Fibroblast of lung (primary cell): Measurements from ENCODE around the gene IPO11. TPM values are rescaled to one million over a fixed set of nuclear protein-coding genes. Genes with fewer than 3 reads are reported as not detected.

Experiments used
- DNase-seq, 2 donors: peaks; one replicate each; pipeline versions ENCODE4 v3.0.0 to v3.0.0-alpha.2; 2010; ENCODE audit warnings: low read depth in 2 of 2
- H2AFZ ChIP-seq: 2 replicates; pipeline ENCODE4 v1.5.1; 2012; ENCODE audit warnings: low read length, control low read depth, inconsistent platforms
- H3K27ac ChIP-seq: 2 replicates; pipeline ENCODE4 v1.5.1; 2011; ENCODE audit warnings: low read length, control low read depth; ENCODE audit not compliant: insufficient read depth
- H3K27me3 ChIP-seq: 2 replicates; pipeline ENCODE4 v1.5.1; 2011; ENCODE audit warnings: mild to moderate bottlenecking, low read length; ENCODE audit not compliant: control insufficient read depth, insufficient read depth
- H3K36me3 ChIP-seq: 2 replicates; pipeline ENCODE4 v1.5.1; 2011; ENCODE audit warnings: low read length; ENCODE audit not compliant: control insufficient read depth, insufficient read depth
- H3K4me1 ChIP-seq: 2 replicates; pipeline ENCODE4 v1.5.1; 2011; ENCODE audit warnings: low read length; ENCODE audit not compliant: control insufficient read depth, insufficient read depth; ENCODE audit errors: extremely low read depth
- H3K4me2 ChIP-seq: 2 replicates; pipeline ENCODE4 v1.5.1; 2011; ENCODE audit warnings: low read length, control low read depth; ENCODE audit not compliant: insufficient read depth; ENCODE audit errors: extremely low read depth
- H3K4me3 ChIP-seq, 4 experiments: fragments of 200-600 bp in 1 of 4; sonication (generic) in 1 of 4; replicated peaks in 1 of 4; 2 replicates each; pipeline ENCODE4 v1.5.1; 2011 to 2016; ENCODE audit warnings: low read length in 4 of 4, low read depth in 3 of 4, mild to moderate bottlenecking in 3 of 4, control low read depth in 2 of 4, inconsistent platforms in 1 of 4, mixed read lengths in 1 of 4; ENCODE audit not compliant: insufficient read depth in 1 of 4; ENCODE audit errors: control extremely low read depth in 1 of 4
- H3K79me2 ChIP-seq: 2 replicates; pipeline ENCODE4 v1.5.1; 2012; ENCODE audit warnings: mild to moderate bottlenecking, low read length, inconsistent platforms; ENCODE audit not compliant: control insufficient read depth, insufficient read depth
- H3K9ac ChIP-seq: 2 replicates; pipeline ENCODE4 v1.5.1; 2011; ENCODE audit warnings: mild to moderate bottlenecking, low read length, control low read depth; ENCODE audit not compliant: insufficient read depth
- H3K9me3 ChIP-seq: 2 replicates; pipeline ENCODE4 v1.5.1; 2012; ENCODE audit warnings: low read depth, low read length; ENCODE audit not compliant: control insufficient read depth, insufficient read depth
- H4K20me1 ChIP-seq: 2 replicates; pipeline ENCODE4 v1.5.1; 2011; ENCODE audit warnings: low read length; ENCODE audit not compliant: control insufficient read depth, insufficient read depth; ENCODE audit errors: extremely low read depth
- EZH2 ChIP-seq: IDR thresholded peaks from 2 replicates; pipeline ENCODE4 v1.5.1; 2012; ENCODE audit warnings: low read length, control low read depth, mild to moderate bottlenecking; ENCODE audit errors: missing control alignments
- polyA plus RNA-seq, 2 donors: library from polyadenylated mRNA; depleted of rRNA in 1 of 2; stranded (reverse) in 1 of 2; unstranded in 1 of 2; fragments of >200 nt; gene quantifications; 2 replicates each; pipeline ENCODE4 v1.2.1, GENCODE V29; 2011 to 2012; ENCODE audit warnings: missing spikeins in 1 of 2
- total RNA-seq: library from RNA; depleted of rRNA; stranded (reverse); fragments of >200 nt; gene quantifications from 2 replicates; pipeline ENCODE4 v1.2.1, GENCODE V29; 2014
- TF ChIP-seq, protein P1 (sequence below), 2 donors: IDR thresholded peaks in 1 of 2; conservative IDR thresholded peaks in 1 of 2; 1 replicate in 1 of 2; 2 replicates in 1 of 2; pipeline ENCODE4 v1.5.1; 2011 to 2012; ENCODE audit warnings: low read length in 2 of 2, control low read depth in 1 of 2, inconsistent platforms in 1 of 2, low read depth in 1 of 2, mild to moderate bottlenecking in 1 of 2

The IPO11 gene
- total and polyA plus RNA-seq, 2 donors (not counting 1 experiment from before 2014, with no cell fraction given) = 19.9 to 28.2 TPM

GRCh38 chr5:62475072-62475471, 62.5 kb downstream of the IPO11 start:
- Histone ChIP-seq H3K4me2 (no peak overlapping the region), H3K36me3 (no peaks in the 10 kb centered on the region), H3K9me3 (no peaks in the 10 kb centered on the region), H3K4me1 (peaks cover 7% of the 10 kb centered on the region), H3K27ac (no peak overlapping the region), H3K79me2 (no peaks in the 10 kb centered on the region), H4K20me1 (no peaks in the 10 kb centered on the region), H3K4me3 (no peak overlapping the region), H2AFZ (no peak overlapping the region), H3K9ac (no peak overlapping the region), H3K27me3 (no peaks in the 10 kb centered on the region)
- DNase-seq = peak; percentile 63 to 90
- no peak for TF ChIP-seq EZH2
- TF ChIP-seq, protein P1, sequence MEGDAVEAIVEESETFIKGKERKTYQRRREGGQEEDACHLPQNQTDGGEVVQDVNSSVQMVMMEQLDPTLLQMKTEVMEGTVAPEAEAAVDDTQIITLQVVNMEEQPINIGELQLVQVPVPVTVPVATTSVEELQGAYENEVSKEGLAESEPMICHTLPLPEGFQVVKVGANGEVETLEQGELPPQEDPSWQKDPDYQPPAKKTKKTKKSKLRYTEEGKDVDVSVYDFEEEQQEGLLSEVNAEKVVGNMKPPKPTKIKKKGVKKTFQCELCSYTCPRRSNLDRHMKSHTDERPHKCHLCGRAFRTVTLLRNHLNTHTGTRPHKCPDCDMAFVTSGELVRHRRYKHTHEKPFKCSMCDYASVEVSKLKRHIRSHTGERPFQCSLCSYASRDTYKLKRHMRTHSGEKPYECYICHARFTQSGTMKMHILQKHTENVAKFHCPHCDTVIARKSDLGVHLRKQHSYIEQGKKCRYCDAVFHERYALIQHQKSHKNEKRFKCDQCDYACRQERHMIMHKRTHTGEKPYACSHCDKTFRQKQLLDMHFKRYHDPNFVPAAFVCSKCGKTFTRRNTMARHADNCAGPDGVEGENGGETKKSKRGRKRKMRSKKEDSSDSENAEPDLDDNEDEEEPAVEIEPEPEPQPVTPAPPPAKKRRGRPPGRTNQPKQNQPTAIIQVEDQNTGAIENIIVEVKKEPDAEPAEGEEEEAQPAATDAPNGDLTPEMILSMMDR (conservative IDR thresholded peaks at IDR 0.05 in 1 of 2, IDR thresholded peaks at IDR 0.05 in 1 of 2; ENCODE audit: low read depth in 1 of 2, low read length in 2 of 2) = no peak

DNA sequence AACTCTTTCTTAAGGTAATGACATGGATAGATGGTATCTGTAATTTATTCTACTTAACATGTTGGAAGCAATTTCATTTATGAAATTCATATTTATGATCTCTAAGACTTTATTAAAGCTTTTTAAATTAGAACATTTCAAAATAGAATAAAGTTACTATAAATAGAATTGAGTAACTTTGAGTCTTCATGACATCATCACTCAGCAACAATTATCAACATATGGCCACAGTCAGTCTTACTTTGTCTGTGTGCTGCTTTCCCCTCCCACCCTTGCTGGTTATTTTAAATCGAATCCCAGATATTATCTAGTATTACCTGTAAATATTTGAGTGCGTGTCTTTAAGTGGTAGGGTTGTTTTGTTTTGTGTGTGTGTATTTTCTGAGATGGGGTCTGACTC, 65.2 kb downstream of the IPO11 start:
- Histone ChIP-seq H3K4me2 (peak overlapping the region; percentile 25), H3K9me3 (no peaks in the 10 kb centered on the region), H2AFZ (no peak overlapping the region), H3K79me2 (no peaks in the 10 kb centered on the region), H3K27ac (peak overlapping the region; percentile 65), H3K4me1 (peaks cover 7% of the 10 kb centered on the region), H3K4me3 (no peak overlapping the region), H4K20me1 (no peaks in the 10 kb centered on the region), H3K27me3 (no peaks in the 10 kb centered on the region), H3K9ac (no peak overlapping the region), H3K36me3 (no peaks in the 10 kb centered on the region)
- TF ChIP-seq EZH2 = no peak
- TF ChIP-seq, protein P1 (conservative IDR thresholded peaks at IDR 0.05 in 1 of 2, IDR thresholded peaks at IDR 0.05 in 1 of 2; ENCODE audit: low read depth in 1 of 2, low read length in 2 of 2) = no peak
- DNase-seq = peak; percentile 35 to 75

- Histone ChIP-seq H3K79me2 (no peaks in the 10 kb centered on the region), H3K9ac (no peak overlapping the region), H4K20me1 (no peaks in the 10 kb centered on the region), H3K4me3 (no peak overlapping the region), H3K4me1 (no peaks in the 10 kb centered on the region), H3K27ac (no peak overlapping the region), H3K27me3 (no peaks in the 10 kb centered on the region), H3K9me3 (no peaks in the 10 kb centered on the region), H3K4me2 (no peak overlapping the region), H3K36me3 (no peaks in the 10 kb centered on the region), H2AFZ (no peak overlapping the region)
- TF ChIP-seq, protein P1 (conservative IDR thresholded peaks at IDR 0.05 in 1 of 2, IDR thresholded peaks at IDR 0.05 in 1 of 2; ENCODE audit: low read depth in 1 of 2, low read length in 2 of 2) = no peak
- no peak for TF ChIP-seq EZH2
- DNase-seq = no peak
These were observed 71.0 kb downstream of the IPO11 start for GRCh38 chr5:62483556-62483955.
